LoVo (cell line): ENCODE measurements around the gene GBX1.

Experiments used
- DNase-seq: peaks from one replicate; pipeline ENCODE4 v3.0.0-alpha.2; 2016; ENCODE audit warnings: low spot score

GBX1 gene

DNA sequence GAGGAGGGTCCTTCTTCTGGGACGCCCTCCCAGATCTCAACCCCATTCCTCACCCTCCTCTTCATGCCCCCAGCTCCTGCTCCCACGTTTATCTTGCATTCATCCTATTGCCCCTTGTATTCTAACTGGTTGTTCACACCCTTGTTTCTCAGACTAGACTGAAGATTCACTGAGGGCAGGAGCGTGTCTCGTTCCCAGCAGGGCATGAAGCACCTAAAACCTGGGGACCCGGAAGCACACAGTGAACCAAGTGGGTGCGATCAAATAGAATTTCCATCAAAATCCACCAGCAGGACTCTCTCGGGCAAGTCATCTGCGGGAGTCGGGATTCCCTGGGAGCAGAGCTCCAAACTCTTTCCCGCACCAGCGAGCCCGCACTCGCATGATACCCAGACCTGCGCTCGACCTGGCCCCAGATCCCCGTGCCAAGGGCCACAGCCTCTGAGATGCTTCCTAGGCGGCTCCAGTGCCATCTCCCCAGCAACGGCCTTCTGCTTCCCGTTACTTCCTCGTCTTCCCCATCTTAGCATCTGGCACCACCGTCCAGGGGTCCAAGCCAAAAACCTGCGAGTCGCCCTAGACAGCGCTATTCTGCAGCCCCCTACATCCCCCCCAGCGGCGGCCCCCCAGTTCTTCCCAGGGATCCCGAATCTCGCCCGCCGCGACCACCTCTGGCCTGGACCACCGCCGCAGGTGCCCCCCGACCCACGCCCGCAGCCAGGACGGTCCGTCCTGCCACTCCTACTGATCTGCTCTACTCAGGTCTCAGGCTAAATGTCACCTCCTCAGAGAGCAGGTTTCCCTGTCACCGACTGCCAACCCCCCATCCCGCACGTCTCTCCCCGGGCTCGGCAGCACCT lies 6.1 kb upstream of the GBX1 start:
- DNase-seq: no peak

DNA sequence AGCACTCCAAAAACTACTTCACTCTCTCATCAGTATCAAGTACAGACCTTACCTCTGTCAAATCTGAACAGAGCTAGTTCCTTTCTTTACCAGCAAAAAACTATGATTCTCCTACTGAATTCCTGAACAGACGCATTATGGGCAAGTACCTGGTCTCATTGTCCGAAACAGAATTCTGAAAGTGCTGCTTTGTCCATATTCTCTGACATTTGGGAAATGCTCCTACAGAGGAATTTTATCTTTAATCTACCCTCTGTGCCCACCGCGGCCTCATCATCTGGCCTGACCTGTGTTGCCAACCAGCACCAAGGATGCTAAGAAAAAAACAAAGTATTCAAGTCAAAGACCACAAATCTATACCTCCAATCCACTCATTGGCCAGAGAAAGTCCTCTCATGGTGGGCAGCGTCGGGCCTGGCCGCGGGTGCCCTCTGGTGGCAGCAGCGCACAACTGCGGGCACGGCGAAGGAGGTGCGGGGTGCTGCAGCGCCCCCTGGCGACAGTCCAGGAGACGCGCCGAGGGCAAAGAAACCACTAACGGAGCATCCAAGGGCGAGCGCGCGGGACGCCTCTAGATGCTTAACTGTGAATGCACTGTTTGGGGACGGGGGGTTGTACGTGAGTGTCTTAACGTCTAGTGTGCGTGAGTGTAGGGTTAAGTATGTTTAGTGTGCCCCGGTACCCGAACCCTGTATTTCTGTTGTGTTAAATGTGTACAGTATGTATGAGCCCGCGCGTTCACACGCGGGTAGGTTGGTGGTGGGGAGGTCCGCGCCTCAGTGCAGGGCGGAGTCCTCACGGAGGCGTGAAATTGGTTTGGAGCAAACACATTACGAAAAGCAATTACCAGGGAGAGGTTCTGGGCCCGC lies 5.0 kb upstream of the GBX1 start:
- DNase-seq: peak; percentile 88

DNA sequence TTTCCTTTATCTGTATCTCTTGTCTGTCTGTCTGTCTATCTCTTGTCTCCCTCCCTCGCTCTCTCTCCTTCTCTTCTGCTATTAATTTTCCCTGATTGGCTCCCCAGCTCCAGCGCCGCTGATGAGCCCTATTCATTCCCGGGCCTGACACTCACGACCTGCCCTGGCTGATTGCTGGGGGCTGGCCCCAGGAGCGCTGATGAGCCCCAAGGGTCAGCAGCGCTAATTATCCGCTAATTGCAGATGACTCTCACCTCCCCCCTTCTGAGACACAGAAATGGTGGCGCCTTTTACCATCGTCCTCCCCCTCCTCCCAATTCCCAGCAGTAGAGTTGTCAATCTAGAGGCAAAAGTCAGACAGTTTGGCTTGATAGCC lies 1.3 kb upstream of the GBX1 start:
- DNase-seq: no peak

DNA sequence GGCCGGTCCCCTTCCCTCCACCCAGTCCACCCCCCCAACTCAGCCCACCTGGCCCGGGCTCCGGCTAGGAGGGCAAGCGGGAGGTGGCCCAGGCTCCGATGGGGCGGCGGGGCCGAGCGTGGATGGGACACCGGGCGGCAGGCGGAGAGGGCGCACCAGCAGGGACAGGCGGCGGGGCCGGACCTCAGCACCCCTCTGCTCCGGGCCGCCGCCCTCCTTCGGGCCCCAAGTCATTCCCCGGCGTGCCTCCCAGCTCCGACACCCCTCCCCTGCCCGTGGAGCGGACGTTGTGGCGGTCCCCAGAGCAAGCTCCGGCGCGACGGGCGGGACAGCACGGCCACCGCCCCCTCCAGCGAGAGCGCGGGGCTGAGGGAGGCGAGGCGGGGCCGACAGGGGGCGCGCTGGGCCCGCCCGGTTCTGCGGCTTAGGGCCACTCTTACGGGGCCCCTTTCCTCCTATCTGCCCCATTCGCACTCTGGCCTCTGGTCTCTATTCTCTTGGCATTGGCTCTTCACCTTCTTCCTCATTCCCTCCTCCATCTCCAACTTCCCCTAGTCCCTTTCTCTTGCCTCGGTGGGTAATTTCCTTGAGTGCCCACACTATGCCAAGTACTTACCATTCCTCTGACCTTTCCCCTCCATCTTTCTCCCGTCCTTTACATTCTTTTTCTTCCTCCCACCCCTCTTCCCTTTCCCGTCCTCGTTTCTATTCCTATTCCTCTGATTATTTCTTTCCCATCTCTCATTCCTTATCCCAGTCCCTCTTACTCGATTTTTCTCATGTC lies 701 bp upstream of the GBX1 start:
- peak; percentile 66 for DNase-seq

DNA sequence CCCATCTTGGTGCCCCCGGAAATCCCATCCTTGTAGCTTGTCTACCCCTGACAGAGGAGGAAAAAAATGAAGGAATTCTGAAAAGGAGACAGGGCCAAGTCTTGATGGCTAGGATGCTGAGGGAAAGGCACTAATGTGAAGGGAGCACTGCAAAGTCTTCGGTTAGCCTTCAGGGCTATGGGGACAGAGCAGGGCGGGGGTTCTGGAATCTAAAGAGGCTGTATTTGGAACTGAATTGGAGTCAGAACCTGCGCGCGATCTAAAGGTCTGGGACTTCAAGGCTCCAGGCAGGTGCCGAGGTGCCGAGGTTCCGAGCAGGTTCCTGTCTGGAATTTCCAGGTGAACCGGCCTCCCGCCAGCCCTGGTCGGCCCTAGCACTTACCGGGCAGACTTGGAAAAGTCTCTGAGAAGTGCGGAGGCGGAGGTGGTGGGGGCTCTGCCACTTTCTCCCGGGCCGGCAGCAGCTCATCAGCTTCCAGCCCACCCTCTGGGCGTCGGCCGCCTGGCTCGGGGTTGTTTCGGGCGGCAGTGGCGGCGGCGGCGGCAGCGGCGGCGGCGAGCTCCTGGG lies 781 bp downstream of the GBX1 start:
- DNase-seq: no peak

DNA sequence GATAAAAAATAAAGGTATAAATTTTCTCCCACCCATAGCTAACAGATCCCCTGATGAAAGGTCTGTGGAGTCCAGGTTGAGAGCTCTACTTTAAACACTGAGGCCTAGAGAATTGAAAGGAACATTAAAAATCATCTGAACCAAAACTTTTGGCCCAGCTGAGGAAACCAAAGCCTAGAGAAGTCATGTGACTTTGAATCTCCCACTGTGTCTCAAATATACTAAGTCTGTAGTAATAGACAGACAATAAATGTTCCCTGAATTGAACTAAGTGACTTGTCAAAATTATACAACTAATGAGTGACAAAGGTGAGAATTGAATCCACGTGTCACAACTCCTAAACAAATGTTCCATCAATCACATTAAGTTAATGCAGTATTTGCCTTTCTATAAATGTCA lies 5.7 kb downstream of the GBX1 start:
- no peak for DNase-seq

DNA sequence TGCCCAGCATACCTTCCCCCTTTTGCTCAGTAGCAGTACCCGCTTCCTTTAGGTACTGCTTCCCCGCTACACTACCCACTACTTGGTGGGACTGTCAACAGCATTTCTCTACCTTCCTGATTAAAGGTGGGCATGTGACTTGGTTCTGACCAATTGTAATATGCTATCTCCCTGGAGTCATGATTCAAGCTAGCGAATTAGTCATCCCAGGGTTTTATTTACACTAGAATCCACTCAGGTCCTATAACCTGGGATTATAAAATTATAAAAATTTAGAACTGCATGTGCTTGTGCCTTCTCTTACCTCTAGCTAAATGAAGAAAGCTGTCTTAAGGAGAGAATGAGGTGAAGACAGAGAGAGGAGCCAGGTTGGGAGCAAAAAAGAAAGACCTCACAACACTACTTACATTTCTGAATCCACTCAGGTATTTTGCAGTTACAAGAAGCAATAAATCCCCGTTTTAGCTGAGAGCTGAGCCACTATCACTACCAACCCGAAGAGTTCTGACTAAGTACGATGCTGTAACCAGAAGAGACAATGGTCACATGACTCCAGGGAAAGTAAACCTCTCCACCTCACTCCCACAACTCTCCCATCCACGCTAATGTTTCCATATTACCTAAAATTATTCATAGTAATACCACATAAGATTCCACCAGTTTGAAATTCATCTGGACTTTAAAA lies 9.7 kb downstream of the GBX1 start:
- DNase-seq: peak; percentile 81

DNA sequence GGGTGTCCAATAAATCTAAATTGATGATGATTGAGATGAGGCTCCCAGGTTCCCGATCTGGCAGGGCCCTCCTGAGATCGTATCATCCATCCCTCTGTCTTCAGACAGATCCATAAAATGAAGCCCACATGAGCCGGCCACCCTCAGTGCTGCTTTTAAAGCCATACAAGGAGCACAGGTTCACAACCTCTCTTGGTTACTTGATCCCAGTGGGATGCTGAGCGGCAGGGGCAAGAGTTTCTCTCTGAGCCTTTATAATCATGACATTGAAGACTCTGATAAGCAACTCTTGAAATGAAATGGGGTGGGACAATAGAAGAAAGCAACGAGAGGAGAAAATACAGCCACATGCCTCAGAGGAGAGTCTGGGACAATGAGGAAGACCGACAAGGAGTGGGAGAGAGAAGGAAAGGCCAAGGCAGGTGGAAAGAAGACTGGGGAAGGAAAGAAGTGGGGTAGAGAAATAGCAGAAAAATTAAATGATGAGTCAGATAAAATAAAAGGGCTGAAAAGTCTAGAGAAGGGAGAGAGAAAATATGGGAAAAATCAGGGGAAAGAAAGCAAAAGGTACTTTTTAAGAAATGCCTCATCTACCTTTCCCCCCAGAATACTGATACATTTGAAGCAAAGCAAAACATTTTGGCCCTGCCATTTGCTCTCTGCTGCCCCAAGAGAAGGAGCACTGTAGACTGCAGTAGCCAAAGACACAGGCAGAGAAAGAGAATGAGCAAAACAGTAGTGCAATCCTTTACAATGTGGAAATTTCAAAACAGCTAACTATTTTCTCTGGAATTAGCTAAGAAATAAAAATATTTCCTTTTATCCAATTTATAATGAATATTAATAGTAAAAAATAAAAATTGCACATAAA lies 14.6 kb downstream of the GBX1 start:
- DNase-seq: no peak

DNA sequence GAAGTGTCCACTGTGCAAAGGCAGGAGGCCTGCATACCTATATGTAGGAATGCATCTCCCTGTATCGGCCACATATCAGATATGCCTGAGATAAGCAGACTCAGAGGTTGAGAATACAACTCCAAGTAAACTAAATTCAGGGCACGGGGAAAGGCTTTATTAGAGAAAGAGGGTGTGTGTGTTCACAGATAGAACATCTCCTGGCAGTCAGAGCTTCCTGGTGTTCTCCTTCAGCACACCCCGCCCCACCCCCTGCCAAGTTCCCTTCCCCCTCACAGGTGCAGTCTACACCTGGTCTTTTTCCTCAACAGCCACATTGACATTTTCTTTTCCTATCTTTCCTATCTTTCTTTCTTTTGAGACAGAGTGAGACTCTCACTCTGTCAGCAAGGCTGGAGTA lies 17.1 kb downstream of the GBX1 start:
- no peak for DNase-seq

DNA sequence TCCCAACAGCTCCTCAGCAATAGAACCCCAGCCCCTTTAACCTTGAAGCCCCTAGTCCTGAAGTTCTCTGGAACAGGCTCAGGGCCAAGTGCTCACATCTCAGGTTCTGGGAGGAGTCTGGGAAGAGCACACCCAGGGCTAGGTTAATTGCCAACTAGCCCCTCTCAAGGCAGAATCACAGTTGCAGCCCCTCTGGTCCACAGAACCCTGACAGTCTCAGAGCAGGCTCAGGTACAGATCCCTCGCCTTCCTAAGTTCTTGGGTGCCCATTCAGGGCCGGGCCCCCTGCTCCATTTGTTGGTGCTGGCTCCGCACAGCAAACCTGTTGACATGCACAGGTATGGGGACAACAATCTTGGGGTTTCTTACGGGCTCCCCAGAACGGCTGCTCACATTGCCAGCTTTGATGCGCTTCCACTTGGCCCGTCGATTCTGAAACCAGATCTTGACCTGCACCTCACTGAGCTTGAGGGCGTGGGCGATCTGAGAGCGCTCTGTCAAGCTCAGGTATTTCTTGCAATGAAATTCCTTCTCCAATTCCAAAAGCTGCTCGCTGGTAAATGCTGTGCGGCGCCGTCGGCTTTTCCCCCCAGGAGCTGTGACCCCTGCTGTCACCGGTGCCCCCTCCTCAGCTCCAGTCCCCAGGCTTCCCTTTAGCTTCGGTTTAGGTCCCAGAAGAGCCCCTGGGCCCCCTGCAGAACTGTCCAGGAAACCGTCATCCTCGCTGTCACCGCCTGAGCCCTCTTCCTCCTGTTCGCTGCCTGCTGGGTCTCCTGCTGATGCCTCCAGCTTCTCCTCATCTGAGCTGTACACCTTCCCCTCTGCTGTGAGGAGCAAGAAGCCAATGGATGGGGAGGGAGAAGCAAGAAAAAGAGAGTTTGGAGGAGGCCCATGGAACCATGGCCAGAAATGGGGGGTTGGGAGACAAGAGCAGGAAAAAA lies 18.9 kb downstream of the GBX1 start:
- DNase-seq: no peak

DNA sequence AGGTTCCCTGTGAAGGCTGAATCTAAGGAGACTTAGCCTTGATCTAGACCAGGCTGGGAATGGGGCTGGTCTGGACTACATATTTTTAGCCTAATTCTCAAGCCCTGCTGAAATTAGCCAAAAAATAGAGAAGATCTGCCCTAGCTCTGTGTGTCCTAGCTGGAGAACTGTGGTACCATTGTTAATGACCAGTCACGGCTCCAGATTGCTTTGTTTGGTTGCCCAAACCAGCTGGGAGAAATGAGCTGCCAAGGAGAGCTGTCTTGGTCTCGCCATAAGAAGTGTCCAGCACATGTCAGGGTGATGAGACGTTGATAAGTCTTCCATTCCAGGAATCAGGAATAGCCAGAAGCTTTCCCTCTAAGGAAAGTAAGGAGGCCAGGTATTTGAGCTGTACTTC lies 20.7 kb downstream of the GBX1 start:
- DNase-seq: no peak

DNA sequence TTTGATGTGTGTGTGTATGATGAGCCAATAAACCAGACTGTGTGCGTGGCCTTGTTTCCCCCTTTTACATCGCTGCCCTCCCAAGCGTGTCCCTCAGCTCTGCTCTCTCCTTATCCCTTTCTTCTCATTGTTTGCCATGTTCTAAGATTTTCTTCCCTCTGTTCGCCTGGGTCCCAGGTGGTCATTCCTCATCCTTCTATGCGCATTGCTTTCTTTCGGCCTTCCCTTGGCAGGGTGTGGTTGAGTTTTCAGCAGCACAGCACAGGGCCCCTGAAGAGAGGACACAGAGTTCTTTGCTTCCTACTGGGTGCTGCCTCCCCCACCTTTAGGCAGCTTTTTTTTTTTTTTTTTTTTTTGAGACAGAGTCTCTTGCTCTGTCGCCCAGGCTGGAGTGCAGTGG lies 23.1 kb downstream of the GBX1 start:
- DNase-seq: no peak

DNA sequence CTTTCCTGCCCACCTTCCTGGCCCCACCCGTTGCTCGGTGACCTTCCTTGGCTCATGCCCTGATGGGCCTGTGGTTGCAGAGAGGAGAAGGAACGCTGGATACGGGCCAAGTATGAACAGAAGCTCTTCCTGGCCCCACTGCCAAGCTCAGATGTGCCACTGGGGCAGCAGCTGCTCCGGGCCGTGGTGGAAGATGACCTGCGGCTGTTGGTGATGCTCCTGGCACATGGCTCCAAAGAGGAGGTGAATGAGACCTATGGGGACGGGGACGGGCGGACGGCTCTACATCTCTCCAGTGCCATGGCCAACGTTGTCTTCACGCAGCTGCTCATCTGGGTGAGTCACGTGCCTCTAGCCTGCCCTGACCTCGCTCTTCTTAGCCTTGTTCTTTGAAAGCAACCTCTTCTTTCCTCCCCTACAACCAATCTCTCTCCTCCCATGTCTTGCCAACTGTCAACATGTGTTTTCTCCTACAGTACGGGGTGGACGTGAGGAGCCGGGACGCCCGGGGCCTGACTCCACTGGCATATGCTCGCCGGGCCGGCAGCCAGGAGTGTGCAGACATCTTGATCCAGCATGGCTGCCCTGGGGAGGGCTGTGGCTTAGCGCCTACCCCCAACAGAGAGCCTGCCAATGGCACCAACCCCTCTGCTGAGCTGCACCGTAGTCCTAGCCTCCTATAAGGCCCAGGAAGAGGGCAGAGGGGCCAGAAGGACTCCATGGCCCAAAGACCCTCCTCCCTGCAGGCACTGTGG lies 24.1 kb downstream of the GBX1 start:
- DNase-seq: no peak

DNA sequence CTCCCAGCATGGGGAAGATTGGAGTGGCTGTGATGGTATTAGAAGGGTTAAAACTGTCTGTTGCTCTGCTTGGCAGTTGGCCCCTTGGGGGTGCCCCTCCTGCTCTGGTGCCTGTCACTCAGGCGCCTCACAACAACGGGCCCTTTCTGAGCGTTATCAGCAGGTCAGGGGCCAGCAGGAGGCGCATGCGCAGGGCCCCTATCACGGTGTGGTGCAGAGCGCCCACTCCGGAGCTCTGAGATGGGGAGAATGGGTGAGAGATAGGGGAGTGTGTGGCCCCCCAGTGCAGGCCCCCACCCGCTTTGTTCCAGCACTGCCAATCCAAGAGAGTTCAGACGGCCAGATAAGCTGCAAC lies 24.8 kb downstream of the GBX1 start:
- DNase-seq: no peak

DNA sequence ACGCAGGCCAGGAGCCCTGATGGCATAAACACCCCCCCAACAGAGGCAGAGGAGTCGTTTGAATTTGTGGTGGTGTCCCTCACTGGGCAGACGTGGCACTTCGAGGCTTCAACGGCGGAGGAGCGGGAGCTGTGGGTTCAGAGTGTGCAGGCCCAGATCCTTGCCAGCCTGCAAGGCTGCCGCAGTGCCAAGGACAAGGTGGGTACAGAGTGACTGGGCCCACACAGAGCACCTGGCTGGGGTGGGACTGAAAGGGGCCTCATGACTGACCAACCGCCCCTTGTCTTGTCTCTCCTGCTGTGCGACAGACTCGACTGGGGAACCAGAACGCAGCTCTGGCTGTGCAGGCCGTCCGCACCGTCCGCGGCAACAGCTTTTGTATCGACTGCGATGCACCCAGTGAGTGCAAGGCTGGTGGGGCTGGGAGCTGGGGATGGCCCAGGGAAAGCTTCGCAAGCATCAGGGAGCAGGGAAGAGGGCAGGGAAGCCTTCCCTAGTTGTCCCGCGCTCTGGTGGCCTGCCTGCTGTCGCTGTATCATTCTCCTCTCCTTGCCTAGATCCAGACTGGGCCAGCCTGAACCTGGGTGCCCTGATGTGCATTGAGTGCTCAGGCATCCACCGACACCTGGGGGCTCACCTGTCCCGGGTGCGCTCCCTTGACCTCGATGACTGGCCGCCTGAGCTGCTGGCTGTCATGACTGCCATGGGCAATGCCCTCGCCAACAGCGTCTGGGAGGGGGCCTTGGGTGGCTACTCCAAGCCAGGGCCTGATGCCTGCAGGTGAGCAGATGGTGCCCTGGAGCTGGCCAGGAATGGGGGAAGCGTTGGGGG lies 25.4 kb downstream of the GBX1 start:
- DNase-seq: no peak

DNA sequence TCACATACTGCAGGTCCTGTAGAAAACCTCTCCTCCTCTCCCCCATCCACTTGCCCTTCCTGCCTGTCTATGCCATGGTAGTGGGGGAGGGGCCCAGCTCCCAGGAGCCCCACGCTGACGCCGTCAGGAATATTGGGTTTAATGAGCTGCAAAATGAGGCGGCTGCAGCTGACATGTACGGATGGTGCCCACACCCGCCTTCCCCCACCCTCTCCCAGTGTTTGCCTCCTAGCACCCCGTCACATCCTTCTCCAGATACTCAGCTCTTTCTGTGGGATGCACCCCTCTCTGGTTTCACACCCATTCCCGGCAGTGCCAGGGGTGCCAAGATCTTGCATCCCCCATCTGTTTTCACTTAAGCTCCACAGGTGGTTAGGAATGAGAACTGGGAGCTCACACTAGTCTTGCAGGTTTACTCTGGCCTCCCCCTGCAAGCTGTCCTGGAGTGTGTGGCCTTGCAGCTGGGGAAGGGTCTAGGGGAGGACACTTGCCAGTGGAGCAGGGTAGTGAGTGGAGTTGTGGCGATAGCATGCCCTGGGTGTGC lies 26.1 kb downstream of the GBX1 start:
- no peak for DNase-seq

DNA sequence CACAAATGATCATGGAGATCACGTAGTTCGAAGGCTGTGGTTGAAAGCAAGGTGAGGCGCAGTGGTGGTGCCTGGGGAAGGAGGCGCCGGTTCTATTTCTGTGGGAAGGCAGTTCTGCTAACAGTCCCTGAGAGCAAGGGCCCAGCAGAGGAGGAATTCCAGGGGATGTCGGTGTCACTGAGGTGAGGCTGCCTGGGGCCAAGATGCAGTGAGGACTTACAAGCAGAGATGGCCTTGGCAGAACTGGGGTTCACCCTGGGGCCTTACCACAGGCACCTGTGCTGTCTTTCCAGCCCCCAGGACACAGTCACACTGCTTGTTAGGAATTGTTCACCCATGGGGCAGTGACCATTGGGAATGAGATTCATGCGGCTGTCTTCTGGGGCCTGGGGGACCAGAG lies 26.7 kb downstream of the GBX1 start:
- no peak for DNase-seq

DNA sequence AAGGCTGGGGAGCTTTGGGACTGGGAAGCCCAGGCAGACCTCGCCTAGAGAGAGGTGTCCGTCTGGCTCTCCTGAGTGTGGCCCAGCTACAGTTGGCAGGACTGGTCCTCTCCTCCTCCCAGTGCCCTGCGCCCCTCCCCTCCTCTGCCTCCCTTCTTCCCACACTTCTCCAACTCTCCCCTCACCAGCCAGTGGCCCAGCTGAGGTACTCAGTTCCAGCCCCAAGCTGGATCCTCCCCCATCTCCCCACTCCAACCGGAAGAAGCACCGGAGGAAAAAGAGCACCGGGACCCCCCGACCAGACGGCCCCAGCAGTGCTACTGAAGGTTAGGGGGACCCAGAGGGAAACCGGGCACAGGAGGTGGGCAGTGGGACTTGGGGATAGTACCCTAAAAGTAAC lies 27.7 kb downstream of the GBX1 start:
- no peak for DNase-seq
